RWPE1 (cell line): Measurements from ENCODE around the gene RSPO1.

Experiments used
- CTCF ChIA-PET: fragments of 350-600 bp; sonication (Branson Sonifier 250); formaldehyde crosslinking; extraction: SDS; loops from one replicate; lab custom pipeline; 2021; lab: Yijun Ruan, JAX
- POLR2A ChIA-PET: fragments of 400-600 bp; formaldehyde crosslinking; extraction: SDS; loops from one replicate; lab custom pipeline; 2020; ENCODE audit warnings: antibody characterized with exemption; ENCODE audit not compliant: low non-redundant PET; lab: Yijun Ruan, JAX
- DNase-seq: peaks from one replicate; pipeline ENCODE4 v3.0.0; 2012; ENCODE audit warnings: low spot score
- H3K27ac ChIP-seq: fragments of 450-650 bp; 2 replicates; pipeline ENCODE4 v1.5.1; 2017
- CTCF ChIP-seq: fragments of 450-650 bp; conservative IDR thresholded peaks from 2 replicates; pipeline ENCODE4 v1.5.1; 2017; ENCODE audit warnings: low read depth, mild to moderate bottlenecking

RSPO1 gene

GRCh38 chr1:37616330-37616729 lies 18.4 kb downstream of the RSPO1 start:
- no peak for DNase-seq
- ChIA-PET POLR2A (no interaction called here), CTCF (interaction anchor here (0.6 kb wide), 1 partner anchor 9 kb away, joined by 3 read pairs; no protein-coding TSS in a partner anchor)
- H3K27ac ChIP-seq: no peak overlapping the region
- TF ChIP-seq CTCF: no peak

GRCh38 chr1:37614105-37614504 lies 20.6 kb downstream of the RSPO1 start:
- TF ChIP-seq CTCF: no peak
- ChIA-PET POLR2A (no interaction called here), CTCF (interaction anchor here (1.7 kb wide), 1 partner anchor 11 kb away, joined by 4 read pairs; no protein-coding TSS in a partner anchor)
- H3K27ac ChIP-seq: no peak overlapping the region
- DNase-seq: no peak

GRCh38 chr1:37612186-37612585 lies 22.5 kb downstream of the RSPO1 start:
- POLR2A ChIA-PET: no interaction called here

GRCh38 chr1:37609994-37610393 lies 24.7 kb downstream of the RSPO1 start:
- no peak for DNase-seq
- CTCF ChIA-PET: interaction anchor here (0.6 kb wide), 1 partner anchor 105 kb away, joined by 3 read pairs; no protein-coding TSS in a partner anchor
- no peak for TF ChIP-seq CTCF
- POLR2A ChIA-PET: no interaction called here
- H3K27ac ChIP-seq: no peak overlapping the region

More at GRCh38 chr1:37612186-37612585, 22.5 kb downstream of the RSPO1 start:
- CTCF ChIA-PET: no interaction called here
- TF ChIP-seq CTCF: no peak
- no peak for DNase-seq
- no peak overlapping the region for H3K27ac ChIP-seq

- no peak for TF ChIP-seq CTCF
- H3K27ac ChIP-seq: no peak overlapping the region
- CTCF ChIA-PET: interaction anchor here (0.6 kb wide), 1 partner anchor 190 kb away, joined by 4 read pairs; no protein-coding TSS in a partner anchor
- POLR2A ChIA-PET: no interaction called here
- no peak for DNase-seq
These were observed 25.7 kb downstream of the RSPO1 start for GRCh38 chr1:37609002-37609401.

GRCh38 chr1:37606481-37607263 lies 28.0 kb downstream of the RSPO1 start:
- DNase-seq: no peak
- CTCF ChIA-PET: interaction anchor here (0.6 to 1.4 kb wide), 4 partner anchors 17 to 955 kb away, joined by 3 to 6 read pairs (median 4); no protein-coding TSS in a partner anchor
- no peak overlapping the region for H3K27ac ChIP-seq
- TF ChIP-seq CTCF: no peak
- POLR2A ChIA-PET: no interaction called here
